ENCODE measurements around the gene GNAQ. TPM values are rescaled to one million over a fixed set of nuclear protein-coding genes. Genes with fewer than 3 reads are reported as not detected.

Gene GNAQ
- total and polyA plus RNA-seq, 2 of the 4 experiments (the other 2 are of a cell fraction), result 23.1 to 50.7 TPM

DNA sequence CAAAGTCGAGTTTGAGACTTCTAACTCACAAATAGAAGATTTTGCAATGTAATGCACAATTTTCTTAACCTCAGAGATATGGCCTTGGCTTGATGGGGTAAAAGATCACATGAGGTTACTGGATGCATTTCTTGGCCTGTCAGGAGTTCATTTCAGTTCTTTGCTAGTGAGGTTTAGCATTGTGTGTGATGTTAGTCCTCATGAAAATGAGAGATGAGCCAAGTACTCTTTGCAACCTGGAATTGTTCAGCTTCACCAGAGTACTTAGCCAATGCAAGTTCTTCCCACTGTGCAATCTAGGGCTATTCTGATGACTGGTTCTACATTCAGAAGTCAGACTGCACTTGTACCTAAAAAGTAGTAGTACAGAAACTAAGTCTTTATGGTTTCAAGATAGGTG lies 24.9 kb downstream of the GNAQ start:
- in situ Hi-C loops (cut with MboI; ENCODE audit: low sequenced_read_pairs) (no loop called here), intact Hi-C loops (cut with micrococcal nuclease) (no loop called here), dilution Hi-C loops (cut with HindIII; ENCODE audit: low sequenced_read_pairs, unreplicated experiment) (no loop called here)
- H3K27ac ChIP-seq (ENCODE audit: insufficient read depth, low read length), result no peak overlapping the region
- peaks cover 2% of the 10 kb centered on the region; the same call in 1 of the 2 replicates for H3K36me3 ChIP-seq (ENCODE audit: control insufficient read depth, insufficient read depth, low read length)
- H4K5ac ChIP-seq (ENCODE audit: low read depth, low read length), result no peak overlapping the region
- H2AFZ ChIP-seq (replicated peaks; ENCODE audit: low read length, poor library complexity), result no peak overlapping the region
- no peak overlapping the region for H2AK5ac ChIP-seq (ENCODE audit: low read depth, low read length)
- H3K23ac ChIP-seq (ENCODE audit: low read depth, low read length), result no peak overlapping the region
- H3K56ac ChIP-seq (ENCODE audit: extremely low read depth, insufficient read depth, low read length), result no peak overlapping the region
- POLR2A ChIA-PET (ENCODE audit: unreplicated experiment), result no interaction called here
- H2BK120ac ChIP-seq (ENCODE audit: low read depth, low read length), result no peak overlapping the region
- no peak overlapping the region for H4K8ac ChIP-seq (ENCODE audit: low read depth in 2 of 2, low read length in 2 of 2)
- H4K91ac ChIP-seq (ENCODE audit: insufficient read depth, low read depth, low read length), result no peak overlapping the region
- CTCF ChIA-PET, result no interaction called here
- peaks cover 5% of the 10 kb centered on the region for H3K9me1 ChIP-seq (ENCODE audit: insufficient read depth, low read length)
- no peak overlapping the region for H3K4ac ChIP-seq (ENCODE audit: low read depth, low read length)
- BruUV-seq (replicated peaks), result no TSS peak
- H3K27me3 ChIP-seq (ENCODE audit: control insufficient read depth, insufficient read depth, low read length), result no peaks in the 10 kb centered on the region
- no peak for ATAC-seq (ENCODE audit: low read depth)
- H4K20me1 ChIP-seq (ENCODE audit: insufficient read depth, low read length), result peaks cover 41% of the 10 kb centered on the region
- TF ChIP-seq CHD1 (IDR thresholded peaks at IDR 0.05; ENCODE audit: low read depth, low read length), result no peak
- TF ChIP-seq, protein P1, sequence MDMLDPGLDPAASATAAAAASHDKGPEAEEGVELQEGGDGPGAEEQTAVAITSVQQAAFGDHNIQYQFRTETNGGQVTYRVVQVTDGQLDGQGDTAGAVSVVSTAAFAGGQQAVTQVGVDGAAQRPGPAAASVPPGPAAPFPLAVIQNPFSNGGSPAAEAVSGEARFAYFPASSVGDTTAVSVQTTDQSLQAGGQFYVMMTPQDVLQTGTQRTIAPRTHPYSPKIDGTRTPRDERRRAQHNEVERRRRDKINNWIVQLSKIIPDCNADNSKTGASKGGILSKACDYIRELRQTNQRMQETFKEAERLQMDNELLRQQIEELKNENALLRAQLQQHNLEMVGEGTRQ (IDR thresholded peaks at IDR 0.05; ENCODE audit: low read depth, low read length), result no peak
- TF ChIP-seq, protein P2, sequence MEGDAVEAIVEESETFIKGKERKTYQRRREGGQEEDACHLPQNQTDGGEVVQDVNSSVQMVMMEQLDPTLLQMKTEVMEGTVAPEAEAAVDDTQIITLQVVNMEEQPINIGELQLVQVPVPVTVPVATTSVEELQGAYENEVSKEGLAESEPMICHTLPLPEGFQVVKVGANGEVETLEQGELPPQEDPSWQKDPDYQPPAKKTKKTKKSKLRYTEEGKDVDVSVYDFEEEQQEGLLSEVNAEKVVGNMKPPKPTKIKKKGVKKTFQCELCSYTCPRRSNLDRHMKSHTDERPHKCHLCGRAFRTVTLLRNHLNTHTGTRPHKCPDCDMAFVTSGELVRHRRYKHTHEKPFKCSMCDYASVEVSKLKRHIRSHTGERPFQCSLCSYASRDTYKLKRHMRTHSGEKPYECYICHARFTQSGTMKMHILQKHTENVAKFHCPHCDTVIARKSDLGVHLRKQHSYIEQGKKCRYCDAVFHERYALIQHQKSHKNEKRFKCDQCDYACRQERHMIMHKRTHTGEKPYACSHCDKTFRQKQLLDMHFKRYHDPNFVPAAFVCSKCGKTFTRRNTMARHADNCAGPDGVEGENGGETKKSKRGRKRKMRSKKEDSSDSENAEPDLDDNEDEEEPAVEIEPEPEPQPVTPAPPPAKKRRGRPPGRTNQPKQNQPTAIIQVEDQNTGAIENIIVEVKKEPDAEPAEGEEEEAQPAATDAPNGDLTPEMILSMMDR (conservative IDR thresholded peaks at IDR 0.05; ENCODE audit: low read depth, low read length), result no peak
- no peak for TF ChIP-seq MAFK (IDR thresholded peaks at IDR 0.05; ENCODE audit: low read depth, low read length)
- no peak overlapping the region for H3K4me3 ChIP-seq (ENCODE audit: insufficient read depth, low read depth, low read length)
- no peak overlapping the region for H2BK20ac ChIP-seq (ENCODE audit: low read depth, low read length)
- H2BK15ac ChIP-seq (ENCODE audit: low read depth, low read length), result no peak overlapping the region
- H2BK5ac ChIP-seq (ENCODE audit: low read depth, low read length, poor library complexity, severe bottlenecking), result no peak overlapping the region
- WGBS, 2 experiments (ENCODE audit: extremely low coverage in 2 of 2, insufficient read length in 1 of 2), result no CpG with 5 or more reads among the region's 1 CpG
- no peak for DNase-seq
- H3K79me1 ChIP-seq (ENCODE audit: low read depth in 1 of 2, low read length in 2 of 2), result peaks cover 38 to 77% of the 10 kb centered on the region in 2 experiments
- no peak overlapping the region for H2AK9ac ChIP-seq (replicated peaks; ENCODE audit: low read depth, low read length, poor library complexity)
- no peak overlapping the region for H3K14ac ChIP-seq (replicated peaks; ENCODE audit: low read depth, low read length)
- H3K9ac ChIP-seq (ENCODE audit: low read depth, low read length), result no peak overlapping the region
- no peaks in the 10 kb centered on the region for H3K9me3 ChIP-seq (ENCODE audit: control insufficient read depth, insufficient read depth, low read length)
- no peak overlapping the region for H3K18ac ChIP-seq (ENCODE audit: low read depth, low read length)
- H3K4me1 ChIP-seq (ENCODE audit: control insufficient read depth, insufficient read depth, low read length), result peaks cover 7% of the 10 kb centered on the region
- H3K4me2 ChIP-seq (ENCODE audit: low read depth, low read length), result no peak overlapping the region

Data from IMR-90 (cell line).